ENCODE data around the gene KLF16. TPM values are rescaled to one million over a fixed set of nuclear protein-coding genes. Genes with fewer than 3 reads are reported as not detected.

KLF16 gene
- total and polyA plus RNA-seq, 9 of the 15 experiments (the other 6 are each of a cell fraction or from before 2014, with no cell fraction given): 0.04 to 60.4 (median 6.8) TPM

- no peak overlapping the region for H2AFZ ChIP-seq (ENCODE audit: low read depth, low read length)
- H3K27ac ChIP-seq (ENCODE audit: extremely low read depth, low read depth, low read length): no peak overlapping the region; the same call in 2 of the 3 replicates
- POLR2A ChIA-PET: interaction anchor here (0.6 to 1.1 kb wide), 4 partner anchors 15 to 1151 kb away, joined by 3 to 5 read pairs (median 4); no protein-coding TSS in a partner anchor
- TF ChIP-seq RBFOX2 (IDR thresholded peaks at IDR 0.05; ENCODE audit: low read depth, low read length) (peak; percentile 36; the same call in 1 of the 2 replicates), POLR2G (IDR thresholded peaks at IDR 0.05; ENCODE audit: low read depth, low read length) (peak; percentile 10; the same call in 1 of the 2 replicates), PCBP2 (IDR thresholded peaks at IDR 0.05; ENCODE audit: low read depth, low read length, poor library complexity, severe bottlenecking) (no peak), ZBTB7A (IDR thresholded peaks at IDR 0.05; ENCODE audit: borderline replicate concordance, control insufficient read depth, low read depth, low read length) (0 out of 2 replicates have a peak, but pooled peaks have one; percentile 0), ZNF584 (CRISPR knock-in tag; IDR thresholded peaks at IDR 0.05; ENCODE audit: low read depth) (no peak), NFATC3 (IDR thresholded peaks at IDR 0.05) (no peak), ZFP30 (CRISPR knock-in tag; IDR thresholded peaks at IDR 0.05; ENCODE audit: borderline replicate concordance) (no peak), KAT2B (IDR thresholded peaks at IDR 0.05; ENCODE audit: low read depth, low read length) (no peak), SETDB1 (IDR thresholded peaks at IDR 0.05; ENCODE audit: low read length) (no peak), CHD4 (IDR thresholded peaks at IDR 0.05; ENCODE audit: insufficient read depth, insufficient replicate concordance, low read depth, low read length, poor library complexity, severe bottlenecking) (no peak)
- TF ChIP-seq, protein P1, sequence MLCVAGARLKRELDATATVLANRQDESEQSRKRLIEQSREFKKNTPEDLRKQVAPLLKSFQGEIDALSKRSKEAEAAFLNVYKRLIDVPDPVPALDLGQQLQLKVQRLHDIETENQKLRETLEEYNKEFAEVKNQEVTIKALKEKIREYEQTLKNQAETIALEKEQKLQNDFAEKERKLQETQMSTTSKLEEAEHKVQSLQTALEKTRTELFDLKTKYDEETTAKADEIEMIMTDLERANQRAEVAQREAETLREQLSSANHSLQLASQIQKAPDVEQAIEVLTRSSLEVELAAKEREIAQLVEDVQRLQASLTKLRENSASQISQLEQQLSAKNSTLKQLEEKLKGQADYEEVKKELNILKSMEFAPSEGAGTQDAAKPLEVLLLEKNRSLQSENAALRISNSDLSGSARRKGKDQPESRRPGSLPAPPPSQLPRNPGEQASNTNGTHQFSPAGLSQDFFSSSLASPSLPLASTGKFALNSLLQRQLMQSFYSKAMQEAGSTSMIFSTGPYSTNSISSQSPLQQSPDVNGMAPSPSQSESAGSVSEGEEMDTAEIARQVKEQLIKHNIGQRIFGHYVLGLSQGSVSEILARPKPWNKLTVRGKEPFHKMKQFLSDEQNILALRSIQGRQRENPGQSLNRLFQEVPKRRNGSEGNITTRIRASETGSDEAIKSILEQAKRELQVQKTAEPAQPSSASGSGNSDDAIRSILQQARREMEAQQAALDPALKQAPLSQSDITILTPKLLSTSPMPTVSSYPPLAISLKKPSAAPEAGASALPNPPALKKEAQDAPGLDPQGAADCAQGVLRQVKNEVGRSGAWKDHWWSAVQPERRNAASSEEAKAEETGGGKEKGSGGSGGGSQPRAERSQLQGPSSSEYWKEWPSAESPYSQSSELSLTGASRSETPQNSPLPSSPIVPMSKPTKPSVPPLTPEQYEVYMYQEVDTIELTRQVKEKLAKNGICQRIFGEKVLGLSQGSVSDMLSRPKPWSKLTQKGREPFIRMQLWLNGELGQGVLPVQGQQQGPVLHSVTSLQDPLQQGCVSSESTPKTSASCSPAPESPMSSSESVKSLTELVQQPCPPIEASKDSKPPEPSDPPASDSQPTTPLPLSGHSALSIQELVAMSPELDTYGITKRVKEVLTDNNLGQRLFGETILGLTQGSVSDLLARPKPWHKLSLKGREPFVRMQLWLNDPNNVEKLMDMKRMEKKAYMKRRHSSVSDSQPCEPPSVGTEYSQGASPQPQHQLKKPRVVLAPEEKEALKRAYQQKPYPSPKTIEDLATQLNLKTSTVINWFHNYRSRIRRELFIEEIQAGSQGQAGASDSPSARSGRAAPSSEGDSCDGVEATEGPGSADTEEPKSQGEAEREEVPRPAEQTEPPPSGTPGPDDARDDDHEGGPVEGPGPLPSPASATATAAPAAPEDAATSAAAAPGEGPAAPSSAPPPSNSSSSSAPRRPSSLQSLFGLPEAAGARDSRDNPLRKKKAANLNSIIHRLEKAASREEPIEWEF (CRISPR knock-in tag; IDR thresholded peaks at IDR 0.05): no peak
- TF ChIP-seq, protein P2, sequence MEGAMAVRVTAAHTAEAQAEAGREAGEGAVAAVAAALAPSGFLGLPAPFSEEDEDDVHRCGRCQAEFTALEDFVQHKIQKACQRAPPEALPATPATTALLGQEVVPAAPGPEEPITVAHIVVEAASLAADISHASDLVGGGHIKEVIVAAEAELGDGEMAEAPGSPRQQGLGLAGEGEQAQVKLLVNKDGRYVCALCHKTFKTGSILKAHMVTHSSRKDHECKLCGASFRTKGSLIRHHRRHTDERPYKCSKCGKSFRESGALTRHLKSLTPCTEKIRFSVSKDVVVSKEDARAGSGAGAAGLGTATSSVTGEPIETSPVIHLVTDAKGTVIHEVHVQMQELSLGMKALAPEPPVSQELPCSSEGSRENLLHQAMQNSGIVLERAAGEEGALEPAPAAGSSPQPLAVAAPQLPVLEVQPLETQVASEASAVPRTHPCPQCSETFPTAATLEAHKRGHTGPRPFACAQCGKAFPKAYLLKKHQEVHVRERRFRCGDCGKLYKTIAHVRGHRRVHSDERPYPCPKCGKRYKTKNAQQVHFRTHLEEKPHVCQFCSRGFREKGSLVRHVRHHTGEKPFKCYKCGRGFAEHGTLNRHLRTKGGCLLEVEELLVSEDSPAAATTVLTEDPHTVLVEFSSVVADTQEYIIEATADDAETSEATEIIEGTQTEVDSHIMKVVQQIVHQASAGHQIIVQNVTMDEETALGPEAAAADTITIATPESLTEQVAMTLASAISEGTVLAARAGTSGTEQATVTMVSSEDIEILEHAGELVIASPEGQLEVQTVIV (CRISPR knock-in tag; IDR thresholded peaks at IDR 0.05; ENCODE audit: borderline replicate concordance): no peak
- H3K36me3 ChIP-seq (ENCODE audit: control insufficient read depth, insufficient read depth, low read length): peaks cover 52% of the 10 kb centered on the region
- H3K9me3 ChIP-seq (replicated peaks; ENCODE audit: control insufficient read depth, insufficient read depth, low read depth, low read length): no peaks in the 10 kb centered on the region
- in situ Hi-C loops (cut with MboI): no loop called here
- H3K4me2 ChIP-seq (ENCODE audit: insufficient read depth, low read length): no peak overlapping the region
- no peak overlapping the region for H3K4me3 ChIP-seq
- no peaks in the 10 kb centered on the region for H3K27me3 ChIP-seq (ENCODE audit: control insufficient read depth in 2 of 2, insufficient read depth in 2 of 2, low read length in 2 of 2)
- peaks cover 34 to 85% of the 10 kb centered on the region in 2 experiments for H3K4me1 ChIP-seq (replicated peaks in 1 of 2; ENCODE audit: control insufficient read depth in 2 of 2, insufficient read depth in 2 of 2, low read length in 2 of 2)
- peaks cover 60% of the 10 kb centered on the region for H4K20me1 ChIP-seq (replicated peaks; ENCODE audit: control insufficient read depth, insufficient read depth, low read length)
- intact Hi-C loops (cut with micrococcal nuclease): no loop called here
- BruUV-seq (replicated peaks): no TSS peak
- CTCF ChIA-PET (ENCODE audit: low intra/inter-chr PET ratio): no interaction called here
- WGBS (ENCODE audit: insufficient coverage, low coverage, missing lambda C conversion rate): 91% methylated on average over 16 of the region's 16 CpGs
- no peak for ATAC-seq
- FAIRE-seq: no peak
- peak overlapping the region in 1 of 2 experiments; percentile 28; a peak in 2 of 4 replicates for H3K9ac ChIP-seq (ENCODE audit: insufficient read depth in 1 of 2, low read depth in 2 of 2, low read length in 2 of 2)
- H3K79me2 ChIP-seq (ENCODE audit: control insufficient read depth, insufficient read depth, low read length): peaks cover 92% of the 10 kb centered on the region
- DNase-seq (ENCODE audit: extremely low read depth in 1 of 4, low spot score in 3 of 4): no peak
- no peaks in the 10 kb centered on the region for H3K9me1 ChIP-seq (ENCODE audit: control insufficient read depth, insufficient read depth, low read length)
Observed at GRCh38 chr19:1845125-1845515, 18.3 kb downstream of the KLF16 start.
